ENCODE results near the gene TTC17.

DNA sequence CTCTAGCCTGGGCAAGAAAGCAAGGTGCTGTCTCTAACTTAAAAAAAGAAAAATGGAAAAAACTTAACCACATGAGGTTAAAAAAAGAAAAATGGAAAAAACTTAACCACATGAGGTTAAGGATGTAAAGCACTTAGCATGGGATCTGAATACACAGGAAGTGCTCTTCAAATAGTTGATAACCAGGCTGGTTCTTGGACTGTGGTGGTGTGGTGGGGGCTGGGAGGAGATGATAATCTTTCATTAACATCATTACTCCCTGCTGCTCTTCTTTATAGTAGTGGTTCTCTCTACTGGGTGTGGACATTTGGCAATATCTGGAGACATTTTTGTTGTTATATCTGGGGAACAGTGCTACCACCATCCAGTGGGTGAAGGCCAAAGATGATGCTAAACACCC lies 88.4 kb downstream of the TTC17 start:
- no peak for TF ChIP-seq EZH2 (IDR thresholded peaks at IDR 0.05)
- no peak for TF ChIP-seq CTCF (IDR thresholded peaks at IDR 0.05)
